Activated naive CD8-positive, alpha-beta T cell (primary cell): ENCODE results near the gene AIPL1.

Experiments used
- H3K27ac Mint-ChIP-seq: one replicate; pipeline ENCODE4 v1.8.0; 2021; ENCODE audit warnings: mixed read lengths
- H3K27me3 Mint-ChIP-seq: one replicate; pipeline ENCODE4 v1.8.0; 2021; ENCODE audit warnings: mixed read lengths
- H3K36me3 Mint-ChIP-seq: one replicate; pipeline ENCODE4 v1.8.0; 2021; ENCODE audit warnings: mixed read lengths
- H3K4me1 Mint-ChIP-seq: one replicate; pipeline ENCODE4 v1.8.0; 2021; ENCODE audit warnings: low read depth, mixed read lengths
- H3K4me3 Mint-ChIP-seq: one replicate; pipeline ENCODE4 v1.8.0; 2021; ENCODE audit warnings: mild to moderate bottlenecking, mixed read lengths
- H3K9me3 Mint-ChIP-seq: one replicate; pipeline ENCODE4 v1.8.0; 2021; ENCODE audit warnings: low read depth, mixed read lengths

The AIPL1 gene

GRCh38 chr17:6422654-6423241, 12.2 kb downstream of the AIPL1 start:
- H3K4me3 Mint-ChIP-seq: no peak overlapping the region
- H3K27me3 Mint-ChIP-seq: peaks cover 6% of the 10 kb centered on the region
- H3K9me3 Mint-ChIP-seq: no peaks in the 10 kb centered on the region
- H3K4me1 Mint-ChIP-seq: peaks cover 9% of the 10 kb centered on the region
- no peaks in the 10 kb centered on the region for H3K36me3 Mint-ChIP-seq
- no peak overlapping the region for H3K27ac Mint-ChIP-seq

- H3K36me3 Mint-ChIP-seq: no peaks in the 10 kb centered on the region
- peaks cover 2% of the 10 kb centered on the region for H3K4me1 Mint-ChIP-seq
- H3K9me3 Mint-ChIP-seq: no peaks in the 10 kb centered on the region
- no peak overlapping the region for H3K27ac Mint-ChIP-seq
- H3K4me3 Mint-ChIP-seq: no peak overlapping the region
- peaks cover 6% of the 10 kb centered on the region for H3K27me3 Mint-ChIP-seq
Measured at GRCh38 chr17:6421700-6422604, 13.0 kb downstream of the AIPL1 start.

- Mint-ChIP-seq H3K9me3 (no peaks in the 10 kb centered on the region), H3K27me3 (peaks cover 6% of the 10 kb centered on the region), H3K4me1 (peaks cover 2% of the 10 kb centered on the region), H3K27ac (no peak overlapping the region), H3K36me3 (no peaks in the 10 kb centered on the region), H3K4me3 (no peak overlapping the region)
Measured at GRCh38 chr17:6420173-6420641, 14.7 kb downstream of the AIPL1 start.

- Mint-ChIP-seq H3K4me3 (no peak overlapping the region), H3K9me3 (no peaks in the 10 kb centered on the region), H3K4me1 (no peaks in the 10 kb centered on the region), H3K27ac (no peak overlapping the region), H3K27me3 (peaks cover 7% of the 10 kb centered on the region), H3K36me3 (no peaks in the 10 kb centered on the region)
Measured at GRCh38 chr17:6415616-6416015, 19.3 kb downstream of the AIPL1 start.

GRCh38 chr17:6413065-6413464, 21.9 kb downstream of the AIPL1 start:
- Mint-ChIP-seq H3K4me3 (no peak overlapping the region), H3K27ac (no peak overlapping the region), H3K36me3 (no peaks in the 10 kb centered on the region), H3K4me1 (no peaks in the 10 kb centered on the region), H3K9me3 (no peaks in the 10 kb centered on the region), H3K27me3 (peaks cover 7% of the 10 kb centered on the region)

GRCh38 chr17:6408735-6409134, 26.2 kb downstream of the AIPL1 start:
- H3K27me3 Mint-ChIP-seq: peaks cover 10% of the 10 kb centered on the region
- no peaks in the 10 kb centered on the region for H3K36me3 Mint-ChIP-seq
- H3K4me3 Mint-ChIP-seq: no peak overlapping the region
- H3K27ac Mint-ChIP-seq: no peak overlapping the region
- no peaks in the 10 kb centered on the region for H3K4me1 Mint-ChIP-seq
- no peaks in the 10 kb centered on the region for H3K9me3 Mint-ChIP-seq

GRCh38 chr17:6408276-6408675, 26.6 kb downstream of the AIPL1 start:
- Mint-ChIP-seq H3K4me3 (no peak overlapping the region), H3K27ac (no peak overlapping the region), H3K4me1 (no peaks in the 10 kb centered on the region), H3K36me3 (no peaks in the 10 kb centered on the region), H3K9me3 (no peaks in the 10 kb centered on the region), H3K27me3 (peaks cover 10% of the 10 kb centered on the region)

- Mint-ChIP-seq H3K9me3 (peaks cover 4% of the 10 kb centered on the region), H3K27ac (no peak overlapping the region), H3K36me3 (no peaks in the 10 kb centered on the region), H3K4me3 (no peak overlapping the region), H3K4me1 (no peaks in the 10 kb centered on the region), H3K27me3 (peaks cover 4% of the 10 kb centered on the region)
Measured at GRCh38 chr17:6402258-6402657, 32.7 kb downstream of the AIPL1 start.

GRCh38 chr17:6398955-6399354, 36.0 kb downstream of the AIPL1 start:
- Mint-ChIP-seq H3K27ac (no peak overlapping the region), H3K4me3 (no peak overlapping the region), H3K36me3 (no peaks in the 10 kb centered on the region), H3K4me1 (no peaks in the 10 kb centered on the region), H3K9me3 (peaks cover 4% of the 10 kb centered on the region), H3K27me3 (peaks cover 11% of the 10 kb centered on the region)

GRCh38 chr17:6394055-6394606, 40.8 kb downstream of the AIPL1 start:
- H3K4me1 Mint-ChIP-seq: no peaks in the 10 kb centered on the region
- H3K4me3 Mint-ChIP-seq: no peak overlapping the region
- no peaks in the 10 kb centered on the region for H3K36me3 Mint-ChIP-seq
- H3K9me3 Mint-ChIP-seq: peaks cover 3% of the 10 kb centered on the region
- H3K27ac Mint-ChIP-seq: no peak overlapping the region
- peaks cover 13% of the 10 kb centered on the region for H3K27me3 Mint-ChIP-seq

- no peaks in the 10 kb centered on the region for H3K36me3 Mint-ChIP-seq
- no peaks in the 10 kb centered on the region for H3K4me1 Mint-ChIP-seq
- no peak overlapping the region for H3K4me3 Mint-ChIP-seq
- H3K27me3 Mint-ChIP-seq: peaks cover 13% of the 10 kb centered on the region
- no peaks in the 10 kb centered on the region for H3K9me3 Mint-ChIP-seq
- no peak overlapping the region for H3K27ac Mint-ChIP-seq
Measured at GRCh38 chr17:6393351-6393952, 41.5 kb downstream of the AIPL1 start.

GRCh38 chr17:6392609-6393350, 42.1 kb downstream of the AIPL1 start:
- Mint-ChIP-seq H3K27me3 (peaks cover 13% of the 10 kb centered on the region), H3K27ac (no peak overlapping the region), H3K4me1 (no peaks in the 10 kb centered on the region), H3K4me3 (no peak overlapping the region), H3K9me3 (no peaks in the 10 kb centered on the region), H3K36me3 (no peaks in the 10 kb centered on the region)

- Mint-ChIP-seq H3K4me1 (no peaks in the 10 kb centered on the region), H3K4me3 (no peak overlapping the region), H3K27ac (no peak overlapping the region), H3K27me3 (peaks cover 2% of the 10 kb centered on the region), H3K36me3 (no peaks in the 10 kb centered on the region), H3K9me3 (no peaks in the 10 kb centered on the region)
Measured at GRCh38 chr17:6388416-6388815, 46.5 kb downstream of the AIPL1 start.

GRCh38 chr17:6387858-6388257, 47.1 kb downstream of the AIPL1 start:
- Mint-ChIP-seq H3K27me3 (peaks cover 5% of the 10 kb centered on the region), H3K4me3 (no peak overlapping the region), H3K36me3 (no peaks in the 10 kb centered on the region), H3K9me3 (no peaks in the 10 kb centered on the region), H3K4me1 (no peaks in the 10 kb centered on the region), H3K27ac (no peak overlapping the region)
